ENCODE results near the gene FCGR3B.
"Not testable (repeated sequence)": the region's sequence is repeated elsewhere in the genome, so short reads cannot be mapped to it uniquely, and the experiment has no call there.

DNA sequence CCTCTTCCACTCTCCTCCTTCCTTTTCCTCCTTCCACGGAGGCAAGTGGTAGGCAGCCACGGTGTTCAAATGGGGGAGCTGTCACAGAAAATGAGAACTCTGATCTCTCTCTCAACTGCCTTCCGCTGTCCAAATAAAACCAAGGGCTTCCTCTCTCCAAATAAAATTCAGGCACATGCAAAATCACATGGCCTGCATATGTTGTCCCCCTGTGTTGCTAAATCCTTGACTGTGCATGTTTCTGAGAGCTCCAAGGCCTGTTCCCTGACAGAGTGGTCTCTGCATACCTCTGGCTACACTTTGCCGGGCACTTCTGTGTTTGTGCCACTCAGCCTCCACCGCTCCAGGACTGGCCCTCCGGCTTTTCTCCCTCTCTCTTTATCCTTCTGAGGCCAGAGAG is 42.4 kb downstream of the FCGR3B start:
- TF ChIP-seq, protein P1, sequence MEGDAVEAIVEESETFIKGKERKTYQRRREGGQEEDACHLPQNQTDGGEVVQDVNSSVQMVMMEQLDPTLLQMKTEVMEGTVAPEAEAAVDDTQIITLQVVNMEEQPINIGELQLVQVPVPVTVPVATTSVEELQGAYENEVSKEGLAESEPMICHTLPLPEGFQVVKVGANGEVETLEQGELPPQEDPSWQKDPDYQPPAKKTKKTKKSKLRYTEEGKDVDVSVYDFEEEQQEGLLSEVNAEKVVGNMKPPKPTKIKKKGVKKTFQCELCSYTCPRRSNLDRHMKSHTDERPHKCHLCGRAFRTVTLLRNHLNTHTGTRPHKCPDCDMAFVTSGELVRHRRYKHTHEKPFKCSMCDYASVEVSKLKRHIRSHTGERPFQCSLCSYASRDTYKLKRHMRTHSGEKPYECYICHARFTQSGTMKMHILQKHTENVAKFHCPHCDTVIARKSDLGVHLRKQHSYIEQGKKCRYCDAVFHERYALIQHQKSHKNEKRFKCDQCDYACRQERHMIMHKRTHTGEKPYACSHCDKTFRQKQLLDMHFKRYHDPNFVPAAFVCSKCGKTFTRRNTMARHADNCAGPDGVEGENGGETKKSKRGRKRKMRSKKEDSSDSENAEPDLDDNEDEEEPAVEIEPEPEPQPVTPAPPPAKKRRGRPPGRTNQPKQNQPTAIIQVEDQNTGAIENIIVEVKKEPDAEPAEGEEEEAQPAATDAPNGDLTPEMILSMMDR (IDR thresholded peaks at IDR 0.05): not testable (repeated sequence)
- not testable (repeated sequence) for TF ChIP-seq POLR2A (IDR thresholded peaks at IDR 0.05)

Data from body of pancreas (tissue), 4 donors.